Fibroblast of skin of left quadriceps (primary cell): ENCODE measurements around the gene PML.
A peak's percentile ranks its signal among the peaks of the same experiment; 100 is the strongest.
"Not testable (repeated sequence)": the region's sequence is repeated elsewhere in the genome, so short reads cannot be mapped to it uniquely, and the experiment has no call there.

Experiments used
- DNase-seq, 2 experiments: peaks; one replicate each; pipeline ENCODE4 v3.0.0-alpha.2; 2013; ENCODE audit warnings: low read depth in 2 of 2

PML gene

DNA sequence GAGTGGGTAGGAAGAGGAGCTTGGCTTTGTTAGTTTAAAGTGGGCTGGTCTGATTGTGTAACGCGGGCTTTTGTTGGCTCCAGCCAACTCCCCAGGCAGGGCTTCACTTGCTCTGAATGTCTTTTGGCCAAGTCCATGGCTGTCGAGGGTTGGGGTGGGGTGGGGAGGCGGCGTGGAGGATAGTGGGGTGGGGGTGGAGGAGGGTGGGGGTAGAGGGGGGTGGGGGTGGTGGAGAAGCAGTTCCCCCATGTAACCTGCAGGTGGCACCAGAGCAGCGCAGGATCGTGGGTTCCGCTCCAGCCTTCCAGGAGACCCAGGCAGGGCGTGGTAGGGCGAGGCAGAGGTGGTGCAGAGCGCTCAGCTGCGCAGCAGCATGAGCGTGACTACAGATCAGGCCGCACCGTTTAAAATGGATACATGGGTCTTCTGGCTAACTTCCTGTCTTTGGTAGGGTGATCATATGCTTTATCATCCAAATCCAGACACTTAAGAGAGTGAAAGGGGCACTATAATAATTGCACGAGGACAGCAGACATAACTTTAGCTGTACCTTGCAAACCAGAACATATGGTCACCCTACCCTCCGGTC lies 59.5 kb downstream of the PML start:
- peak; percentile 75 to 77 for DNase-seq

- DNase-seq = no peak
These were observed 61.3 kb downstream of the PML start for GRCh38 chr15:74055804-74056203.

DNA sequence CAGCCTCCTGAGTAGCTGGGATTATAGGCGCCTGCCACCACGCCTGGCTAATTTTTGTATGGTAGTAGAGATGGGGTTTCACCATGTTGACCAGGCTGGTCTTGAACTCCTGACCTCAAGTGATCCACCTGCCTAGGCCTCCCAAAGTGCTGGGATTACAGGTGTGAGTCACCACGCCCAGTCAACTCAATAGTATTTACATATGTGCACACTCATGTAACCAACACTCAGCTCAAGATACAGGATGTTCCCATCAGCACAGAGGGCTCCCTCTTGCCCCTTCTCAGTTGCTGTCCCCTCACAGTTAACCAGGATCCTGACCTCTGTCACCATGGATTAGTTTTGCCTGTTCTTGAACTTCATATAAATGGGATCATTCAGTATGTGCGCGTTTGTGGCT lies 61.8 kb downstream of the PML start:
- DNase-seq = not testable (repeated sequence)

- not testable (repeated sequence) for DNase-seq
These were observed 64.7 kb downstream of the PML start for GRCh38 chr15:74059050-74059833.

GRCh38 chr15:74060251-74060650 lies 65.7 kb downstream of the PML start:
- DNase-seq = no peak

- DNase-seq = no peak
These were observed 67.7 kb downstream of the PML start for GRCh38 chr15:74062236-74062635.

GRCh38 chr15:74062671-74063070 lies 68.2 kb downstream of the PML start:
- DNase-seq = no peak

- DNase-seq = not testable (repeated sequence)
These were observed 69.1 kb downstream of the PML start for GRCh38 chr15:74063425-74064146.

DNA sequence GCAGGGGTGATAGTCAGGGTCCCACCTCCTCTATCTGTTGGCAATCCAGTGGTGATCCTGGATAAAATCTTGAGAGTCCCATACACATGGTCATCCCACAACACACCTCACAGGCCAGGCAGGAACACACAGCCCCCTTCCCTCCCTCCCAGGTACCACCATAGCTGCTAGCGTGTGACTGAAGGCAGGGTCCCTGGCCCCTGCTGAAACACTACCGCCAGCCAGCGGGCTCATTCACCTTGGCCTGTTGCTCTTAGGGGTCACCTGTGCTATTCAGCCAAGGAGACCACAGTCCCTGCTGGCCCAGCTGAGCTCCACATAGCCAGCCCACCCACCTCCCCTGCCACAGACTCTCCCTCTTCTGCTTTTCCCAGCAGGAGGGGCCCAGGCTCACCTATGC lies 69.7 kb downstream of the PML start:
- not testable (repeated sequence) for DNase-seq

DNA sequence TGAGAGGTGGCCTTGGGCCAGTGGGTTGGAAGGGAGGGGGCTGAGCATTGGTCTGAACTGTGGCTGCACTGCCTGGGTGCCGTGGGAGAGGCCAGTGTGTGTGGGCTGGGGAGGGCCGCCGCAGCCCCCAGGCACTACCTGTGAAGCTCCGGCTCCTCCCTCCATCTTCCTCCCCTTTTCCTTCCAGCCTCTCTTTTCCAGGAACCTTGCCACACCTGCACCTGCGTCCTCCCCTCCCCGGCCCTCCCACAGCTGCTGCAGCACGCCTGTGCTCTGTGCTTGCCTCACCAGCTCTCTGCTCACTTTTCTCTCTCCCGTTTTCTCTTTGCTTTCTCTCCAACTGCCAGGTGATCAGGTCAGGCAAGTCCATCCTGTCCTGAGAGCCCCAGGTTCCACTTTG lies 70.3 kb downstream of the PML start:
- DNase-seq = not testable (repeated sequence)

GRCh38 chr15:74065684-74066411 lies 71.3 kb downstream of the PML start:
- DNase-seq = not testable (repeated sequence)

DNA sequence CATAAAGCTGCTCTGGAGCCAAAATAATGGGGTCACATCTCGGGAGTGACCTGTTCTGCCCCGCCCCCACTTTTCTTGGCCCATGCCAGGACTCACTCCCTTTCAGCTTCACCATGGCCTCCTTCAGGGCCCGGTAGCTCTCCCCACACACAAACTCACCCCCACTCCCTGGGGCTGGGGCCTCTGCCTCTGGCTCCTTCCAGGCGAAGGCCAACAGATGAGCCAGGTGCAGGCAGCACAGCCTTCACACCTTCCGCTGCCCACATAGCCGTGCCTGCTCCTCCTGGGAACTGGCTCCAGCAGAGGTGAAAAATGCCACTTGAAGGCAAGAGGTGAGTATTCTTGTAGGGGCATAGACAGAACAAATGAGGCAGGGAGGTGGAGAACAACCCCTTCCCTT lies 77.1 kb downstream of the PML start:
- not testable (repeated sequence) for DNase-seq

DNA sequence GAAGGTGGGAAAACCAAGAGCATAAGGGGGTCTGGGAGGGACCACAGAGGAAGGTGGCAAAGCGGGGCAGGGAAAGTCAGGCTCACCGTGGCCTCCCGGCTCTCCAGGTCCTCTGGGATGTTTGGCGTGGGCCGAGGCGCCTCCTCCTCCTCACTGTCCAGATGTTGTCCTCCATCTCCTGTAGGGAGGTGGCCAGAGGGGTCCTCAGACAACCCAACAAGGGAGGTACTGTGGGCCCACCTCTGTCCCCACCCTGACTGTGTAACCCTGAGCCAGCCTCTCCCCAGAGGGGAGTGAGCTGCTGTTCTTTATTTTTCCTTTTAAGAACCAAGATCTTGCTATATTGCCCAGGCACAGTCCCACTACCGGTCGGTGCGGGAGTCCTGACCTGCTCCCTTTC lies 77.6 kb downstream of the PML start:
- DNase-seq = not testable (repeated sequence)

- DNase-seq = not testable (repeated sequence)
These were observed 78.3 kb downstream of the PML start for GRCh38 chr15:74072614-74073337.

GRCh38 chr15:74075781-74076180 lies 81.3 kb downstream of the PML start:
- not testable (repeated sequence) for DNase-seq

- not testable (repeated sequence) for DNase-seq
These were observed 87.9 kb downstream of the PML start, which contains the start of gene GOLGA6A for GRCh38 chr15:74082450-74082849. Gene GOLGA6A, minus strand, starts transcription at chr15:74082550. Its CDS starts 41 bp downstream, at chr15:74082509.

- not testable (repeated sequence) for DNase-seq
These were observed 100.1 kb downstream of the PML start for GRCh38 chr15:74094567-74094966.

DNA sequence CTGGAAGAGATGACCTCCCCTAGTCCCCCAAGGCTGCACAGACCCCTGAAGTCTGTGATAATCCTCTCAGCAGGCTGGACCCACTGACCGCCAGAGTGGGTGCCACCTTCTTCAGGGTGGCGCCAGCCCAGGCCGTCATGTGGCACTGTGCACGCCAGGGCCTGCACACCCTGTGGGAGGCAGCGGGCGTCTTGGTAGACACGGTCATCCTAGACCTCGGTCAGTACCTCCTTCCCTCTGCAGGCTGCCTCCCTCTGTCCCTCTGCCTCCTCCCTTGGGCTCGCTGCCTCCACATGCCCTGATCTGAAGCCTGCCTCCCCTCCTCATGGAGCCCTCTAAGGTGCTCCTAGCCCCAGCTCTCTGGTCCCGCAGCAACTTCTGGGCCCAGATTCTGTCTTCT lies 101.1 kb downstream of the PML start:
- not testable (repeated sequence) for DNase-seq

- DNase-seq = not testable (repeated sequence)
These were observed 102.4 kb downstream of the PML start for GRCh38 chr15:74096753-74097474.
